DOHH2 (cell line): ENCODE data around the gene EXD3.

Experiments
- CTCF ChIP-seq: fragments of 200-600 bp; sonication (generic); IDR thresholded peaks from one replicate; pipeline ENCODE4 v1.5.1; 2014; ENCODE audit warnings: antibody characterized with exemption, mild to moderate bottlenecking, low read depth, low read length; ENCODE audit not compliant: poor library complexity, severe bottlenecking
- EZH2phosphoT487 ChIP-seq: fragments of 200-600 bp; sonication (generic); IDR thresholded peaks from 2 replicates; pipeline ENCODE4 v1.6.1; 2017; ENCODE audit warnings: borderline replicate concordance, mild to moderate bottlenecking, antibody characterized with exemption, low read length, moderate library complexity, mixed read lengths

GRCh38 chr9:137308057-137308619, 114.8 kb downstream of the EXD3 start:
- no peak for TF ChIP-seq CTCF
- no peak for TF ChIP-seq EZH2phosphoT487
